Panc1 (cell line): ENCODE results near the gene KRTAP10-11. TPM values are rescaled to one million over a fixed set of nuclear protein-coding genes. Genes with fewer than 3 reads are reported as not detected.

ENCODE experiments used
- ATAC-seq: fragments of 200-7000 bp; cut with Tn5 transposase; 2 replicates; pipeline ENCODE4 v1.9.1; 2020; ENCODE audit warnings: mild to moderate bottlenecking, moderate library complexity
- BruUV-seq: library from RNA; stranded (reverse); fragments of 400-500 nt; replicated peaks from 2 replicates; lab custom pipeline; 2021; lab: Mats Ljungman, UMichigan
- CTCF ChIA-PET: fragments of 300-600 bp; sonication (Branson Sonifier 250); formaldehyde crosslinking; loops from one replicate; lab custom pipeline; 2022; ENCODE audit warnings: antibody characterized with exemption; lab: Charles Lee
- POLR2A ChIA-PET: fragments of 300-600 bp; sonication (Branson Sonifier 250); formaldehyde crosslinking; loops from one replicate; lab custom pipeline; 2022; ENCODE audit warnings: antibody characterized with exemption; lab: Charles Lee
- DNase-seq: peaks from one replicate; pipeline ENCODE4 v3.0.0-alpha.2; 2010; ENCODE audit warnings: low read depth, low spot score
- H3K27ac ChIP-seq: 2 replicates; pipeline ENCODE4 v1.5.1; 2011; ENCODE audit warnings: mild to moderate bottlenecking, low read length, inconsistent platforms
- H3K27me3 ChIP-seq: fragments of 200-500 bp; sonication (Bioruptor generic); 2 replicates; pipeline ENCODE4 v1.6.0; 2014; ENCODE audit warnings: low read length, inconsistent platforms; ENCODE audit not compliant: control insufficient read depth, insufficient read depth
- H3K36me3 ChIP-seq: fragments of 200-500 bp; sonication (Bioruptor generic); 2 replicates; pipeline ENCODE4 v1.5.1; 2014; ENCODE audit warnings: inconsistent platforms, mild to moderate bottlenecking, low read length, moderate library complexity; ENCODE audit not compliant: control insufficient read depth, insufficient read depth
- H3K4me1 ChIP-seq: 2 replicates; pipeline ENCODE4 v1.5.1; 2011; ENCODE audit warnings: inconsistent platforms, mild to moderate bottlenecking, low read length, moderate library complexity; ENCODE audit not compliant: control insufficient read depth, insufficient read depth
- H3K4me3 ChIP-seq, 2 experiments: 2 replicates each; pipeline ENCODE4 v1.5.1; 2011 to 2012; ENCODE audit warnings: low read depth in 2 of 2, low read length in 2 of 2, mild to moderate bottlenecking in 2 of 2, inconsistent platforms in 1 of 2, moderate library complexity in 1 of 2
- H3K9me3 ChIP-seq: fragments of 200-500 bp; sonication (Bioruptor generic); 2 replicates; pipeline ENCODE4 v1.5.1; 2014; ENCODE audit warnings: low read depth, mild to moderate bottlenecking, inconsistent platforms, low read length, moderate library complexity; ENCODE audit not compliant: control insufficient read depth, insufficient read depth
- CTCF ChIP-seq: fragments of 450-650 bp; IDR thresholded peaks from 2 replicates; pipeline ENCODE4 v1.5.1; 2017; ENCODE audit warnings: mild to moderate bottlenecking
- POLR2AphosphoS5 ChIP-seq: IDR thresholded peaks from 2 replicates; pipeline ENCODE4 v1.6.1; 2012; ENCODE audit warnings: mild to moderate bottlenecking, low read depth, low read length, moderate library complexity
- REST ChIP-seq, 2 experiments: IDR thresholded peaks; 2 replicates each; pipeline ENCODE4 v1.6.1; 2011 to 2012; ENCODE audit warnings: low read depth in 2 of 2, control low read depth in 1 of 2, low read length in 1 of 2, mild to moderate bottlenecking in 1 of 2, moderate library complexity in 1 of 2; ENCODE audit not compliant: insufficient read depth in 1 of 2
- SIN3A ChIP-seq: IDR thresholded peaks from 2 replicates; pipeline ENCODE4 v1.6.1; 2012; ENCODE audit warnings: low read depth, mild to moderate bottlenecking, low read length, moderate library complexity, borderline replicate concordance; ENCODE audit not compliant: insufficient read depth
- TCF7L2 ChIP-seq: IDR thresholded peaks from 2 replicates; pipeline ENCODE4 v1.6.1; 2011; ENCODE audit warnings: mild to moderate bottlenecking, low read depth, low read length, inconsistent platforms
- in situ Hi-C: cut with HindIII; loops from 2 replicates; pipeline ENCODE4 v1.10.0; 2016; ENCODE audit warnings: low sequenced_read_pairs, low pct_unique_long_range_greater_than_20kb
- intact Hi-C: fragments of 100-400 bp; cut with micrococcal nuclease; formaldehyde crosslinking; loops from one replicate; pipeline ENCODE4 v1.10.0; 2022; ENCODE audit not compliant: unreplicated experiment
- total RNA-seq: library from RNA; stranded (reverse); gene quantifications from one replicate; pipeline ENCODE4 v1.2.1, GENCODE V29; 2021; ENCODE audit not compliant: unreplicated experiment

Gene KRTAP10-11
- total RNA-seq, 1 experiment from 2014 or later, result not detected

GRCh38 chr21:44664691-44665090 lies 18.5 kb downstream of the KRTAP10-11 start:
- no peaks in the 10 kb centered on the region for H3K9me3 ChIP-seq
- H3K4me3 ChIP-seq, result no peak overlapping the region
- no peaks in the 10 kb centered on the region for H3K4me1 ChIP-seq
- H3K36me3 ChIP-seq, result no peaks in the 10 kb centered on the region
- in situ Hi-C loops (no loop called here), intact Hi-C loops (no loop called here)
- no peak overlapping the region for H3K27ac ChIP-seq
- TF ChIP-seq TCF7L2 (no peak), SIN3A (no peak), POLR2AphosphoS5 (no peak), REST (IDR thresholded peaks at IDR 0.05; ENCODE audit: insufficient read depth in 1 of 2, low read depth in 2 of 2, low read length in 1 of 2) (no peak), CTCF (no peak)
- POLR2A ChIA-PET, result no interaction called here
- ATAC-seq (no peak), DNase-seq (no peak)
- CTCF ChIA-PET, result no interaction called here
- no peaks in the 10 kb centered on the region for H3K27me3 ChIP-seq
- BruUV-seq, result no TSS peak

- CTCF ChIA-PET, result no interaction called here
These were observed 20.4 kb downstream of the KRTAP10-11 start, which contains the start of gene KRTAP12-2 for GRCh38 chr21:44666401-44667320. KRTAP12-2 (minus strand) TSS chr21:44666927; CDS start chr21:44666886, 41 bp downstream.

More at GRCh38 chr21:44666401-44667320, 20.4 kb downstream of the KRTAP10-11 start, which contains the start of gene KRTAP12-2:
- TF ChIP-seq CTCF (no peak), REST (IDR thresholded peaks at IDR 0.05; ENCODE audit: insufficient read depth in 1 of 2, low read depth in 2 of 2, low read length in 1 of 2) (no peak), POLR2AphosphoS5 (no peak), TCF7L2 (no peak), SIN3A (no peak)
- Histone ChIP-seq H3K4me1 (no peaks in the 10 kb centered on the region), H3K4me3 (no peak within 1 kb of the TSS), H3K36me3 (no peaks in the 10 kb centered on the region), H3K27me3 (no peaks in the 10 kb centered on the region), H3K9me3 (no peaks in the 10 kb centered on the region), H3K27ac (no peak within 1 kb of the TSS)
- intact Hi-C loops (no loop called here), in situ Hi-C loops (no loop called here)
- no peak for ATAC-seq
- POLR2A ChIA-PET, result no interaction called here
- no peak for DNase-seq
- no TSS peak for BruUV-seq
